Urothelium cell line (cell line): ENCODE measurements around the gene LDB2.

Source experiments
- DNase-seq: peaks from one replicate; pipeline ENCODE4 v3.0.0; 2011; ENCODE audit warnings: low spot score, mixed read lengths
- FAIRE-seq: peaks from 2 replicates; lab custom pipeline; 2011; peaks lifted over from hg19 to GRCh38; lab: Jason Lieb, UNC

Gene LDB2

GRCh38 chr4:16760617-16761363 is 137.7 kb downstream of the LDB2 start:
- no peak for FAIRE-seq
- DNase-seq = no peak

GRCh38 chr4:16759931-16760582 is 138.4 kb downstream of the LDB2 start:
- DNase-seq (no peak), FAIRE-seq (no peak)

GRCh38 chr4:16758816-16759215 is 139.6 kb downstream of the LDB2 start:
- DNase-seq (no peak), FAIRE-seq (no peak)

GRCh38 chr4:16758255-16758654 is 140.2 kb downstream of the LDB2 start:
- DNase-seq (no peak), FAIRE-seq (no peak)

GRCh38 chr4:16757080-16757521 is 141.3 kb downstream of the LDB2 start:
- DNase-seq (no peak), FAIRE-seq (no peak)

- FAIRE-seq (no peak), DNase-seq (no peak)
These were observed 144.3 kb downstream of the LDB2 start for GRCh38 chr4:16754104-16754503.

- no peak for DNase-seq
- no peak for FAIRE-seq
These were observed 146.3 kb downstream of the LDB2 start for GRCh38 chr4:16752150-16752549.

GRCh38 chr4:16750882-16751642 is 147.4 kb downstream of the LDB2 start:
- FAIRE-seq = no peak
- no peak for DNase-seq

- FAIRE-seq (no peak), DNase-seq (no peak)
These were observed 148.2 kb downstream of the LDB2 start for GRCh38 chr4:16750216-16750615.

GRCh38 chr4:16745887-16746286 is 152.6 kb downstream of the LDB2 start:
- DNase-seq (no peak), FAIRE-seq (no peak)

GRCh38 chr4:16745009-16745635 is 153.3 kb downstream of the LDB2 start:
- FAIRE-seq (no peak), DNase-seq (no peak)

GRCh38 chr4:16741287-16741686 is 157.2 kb downstream of the LDB2 start:
- no peak for DNase-seq
- no peak for FAIRE-seq

GRCh38 chr4:16739997-16740624 is 158.3 kb downstream of the LDB2 start:
- FAIRE-seq (no peak), DNase-seq (no peak)

GRCh38 chr4:16738558-16738957 is 159.9 kb downstream of the LDB2 start:
- DNase-seq (no peak), FAIRE-seq (no peak)

- FAIRE-seq (no peak), DNase-seq (no peak)
These were observed 164.9 kb downstream of the LDB2 start for GRCh38 chr4:16733509-16733908.

GRCh38 chr4:16732741-16733140 is 165.7 kb downstream of the LDB2 start:
- DNase-seq (no peak), FAIRE-seq (no peak)

- no peak for DNase-seq
- FAIRE-seq = no peak
These were observed 166.6 kb downstream of the LDB2 start for GRCh38 chr4:16731776-16732380.

GRCh38 chr4:16730522-16731205 is 167.8 kb downstream of the LDB2 start:
- FAIRE-seq = no peak

GRCh38 chr4:16729336-16729735 is 169.1 kb downstream of the LDB2 start:
- FAIRE-seq (no peak), DNase-seq (no peak)

More at GRCh38 chr4:16730522-16731205, 167.8 kb downstream of the LDB2 start:
- no peak for DNase-seq

- FAIRE-seq (no peak), DNase-seq (no peak)
These were observed 169.6 kb downstream of the LDB2 start for GRCh38 chr4:16728849-16729248.
